HL-60 (cell line): ENCODE results near the gene PAQR4.
A peak's percentile ranks its signal among the peaks of the same experiment; 100 is the strongest.

Experiments
- DNase-seq, 2 experiments: peaks; one replicate each; pipeline ENCODE4 v3.0.0-alpha.2; 2010 to 2020; ENCODE audit warnings: low read depth in 1 of 2, low spot score in 1 of 2
- H3K27ac ChIP-seq: fragments of 250-450 bp; sonication (Bioruptor Pico); replicated peaks from 2 replicates; pipeline ENCODE4 v1.5.1; 2020; ENCODE audit warnings: mild to moderate bottlenecking, moderate library complexity
- H3K27me3 ChIP-seq: fragments of 250-450 bp; sonication (Bioruptor Pico); 2 replicates; pipeline ENCODE4 v1.5.1; 2021; ENCODE audit warnings: mild to moderate bottlenecking, moderate library complexity; ENCODE audit not compliant: insufficient read depth, poor library complexity, severe bottlenecking
- H3K4me3 ChIP-seq: replicated peaks from 2 replicates; pipeline ENCODE4 v1.5.1; 2011; ENCODE audit warnings: mild to moderate bottlenecking, control low read depth, low read length; ENCODE audit not compliant: insufficient read depth
- GABPA ChIP-seq: IDR thresholded peaks from 2 replicates; pipeline ENCODE4 v1.6.1; 2012; ENCODE audit warnings: low read depth
- POLR2AphosphoS5 ChIP-seq: IDR thresholded peaks from 2 replicates; pipeline ENCODE4 v1.6.1; 2012; ENCODE audit warnings: low read depth
- SPI1 ChIP-seq: IDR thresholded peaks from 2 replicates; pipeline ENCODE4 v1.6.1; 2012; ENCODE audit warnings: low read depth, mild to moderate bottlenecking, borderline replicate concordance
- TF ChIP-seq, protein P1 (sequence below): IDR thresholded peaks from 2 replicates; pipeline ENCODE4 v1.6.1; 2012; ENCODE audit warnings: low read depth; ENCODE audit not compliant: insufficient replicate concordance
- TF ChIP-seq, protein P2 (sequence below): IDR thresholded peaks from one replicate; pipeline ENCODE4 v1.5.1; 2011; ENCODE audit warnings: low read length, control low read depth, inconsistent platforms; ENCODE audit not compliant: insufficient read depth

The PAQR4 gene

DNA sequence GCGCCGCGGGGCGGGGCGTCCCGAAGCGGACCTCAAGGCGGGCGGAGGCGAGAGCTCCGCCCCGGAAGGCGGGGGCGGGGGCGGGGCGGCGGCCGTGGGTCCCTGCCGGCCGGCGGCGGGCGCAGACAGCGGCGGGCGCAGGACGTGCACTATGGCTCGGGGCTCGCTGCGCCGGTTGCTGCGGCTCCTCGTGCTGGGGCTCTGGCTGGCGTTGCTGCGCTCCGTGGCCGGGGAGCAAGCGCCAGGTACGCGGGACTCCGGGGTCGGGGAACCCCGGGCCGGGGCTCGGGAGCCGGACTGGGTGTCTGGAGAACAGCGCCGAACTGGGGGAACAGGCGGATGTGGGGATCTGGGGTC, 51.1 kb downstream of the PAQR4 start, which contains the start of gene TNFRSF12A:
TNFRSF12A (plus strand) TSS at position 122 of the 357 bp plus-strand sequence; CDS start at position 152, 30 bp downstream.
- Histone ChIP-seq H3K27me3 (no peaks in the 10 kb centered on the region), H3K27ac (peak within 1 kb of the TSS; percentile 72), H3K4me3 (peak within 1 kb of the TSS; percentile 70)
- peak in 1 of 2 experiments; percentile 70 for DNase-seq
- TF ChIP-seq, protein P1, sequence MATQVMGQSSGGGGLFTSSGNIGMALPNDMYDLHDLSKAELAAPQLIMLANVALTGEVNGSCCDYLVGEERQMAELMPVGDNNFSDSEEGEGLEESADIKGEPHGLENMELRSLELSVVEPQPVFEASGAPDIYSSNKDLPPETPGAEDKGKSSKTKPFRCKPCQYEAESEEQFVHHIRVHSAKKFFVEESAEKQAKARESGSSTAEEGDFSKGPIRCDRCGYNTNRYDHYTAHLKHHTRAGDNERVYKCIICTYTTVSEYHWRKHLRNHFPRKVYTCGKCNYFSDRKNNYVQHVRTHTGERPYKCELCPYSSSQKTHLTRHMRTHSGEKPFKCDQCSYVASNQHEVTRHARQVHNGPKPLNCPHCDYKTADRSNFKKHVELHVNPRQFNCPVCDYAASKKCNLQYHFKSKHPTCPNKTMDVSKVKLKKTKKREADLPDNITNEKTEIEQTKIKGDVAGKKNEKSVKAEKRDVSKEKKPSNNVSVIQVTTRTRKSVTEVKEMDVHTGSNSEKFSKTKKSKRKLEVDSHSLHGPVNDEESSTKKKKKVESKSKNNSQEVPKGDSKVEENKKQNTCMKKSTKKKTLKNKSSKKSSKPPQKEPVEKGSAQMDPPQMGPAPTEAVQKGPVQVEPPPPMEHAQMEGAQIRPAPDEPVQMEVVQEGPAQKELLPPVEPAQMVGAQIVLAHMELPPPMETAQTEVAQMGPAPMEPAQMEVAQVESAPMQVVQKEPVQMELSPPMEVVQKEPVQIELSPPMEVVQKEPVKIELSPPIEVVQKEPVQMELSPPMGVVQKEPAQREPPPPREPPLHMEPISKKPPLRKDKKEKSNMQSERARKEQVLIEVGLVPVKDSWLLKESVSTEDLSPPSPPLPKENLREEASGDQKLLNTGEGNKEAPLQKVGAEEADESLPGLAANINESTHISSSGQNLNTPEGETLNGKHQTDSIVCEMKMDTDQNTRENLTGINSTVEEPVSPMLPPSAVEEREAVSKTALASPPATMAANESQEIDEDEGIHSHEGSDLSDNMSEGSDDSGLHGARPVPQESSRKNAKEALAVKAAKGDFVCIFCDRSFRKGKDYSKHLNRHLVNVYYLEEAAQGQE, result no peak
- peak; percentile 66; the same call in 1 of the 2 replicates for TF ChIP-seq POLR2AphosphoS5

DNA sequence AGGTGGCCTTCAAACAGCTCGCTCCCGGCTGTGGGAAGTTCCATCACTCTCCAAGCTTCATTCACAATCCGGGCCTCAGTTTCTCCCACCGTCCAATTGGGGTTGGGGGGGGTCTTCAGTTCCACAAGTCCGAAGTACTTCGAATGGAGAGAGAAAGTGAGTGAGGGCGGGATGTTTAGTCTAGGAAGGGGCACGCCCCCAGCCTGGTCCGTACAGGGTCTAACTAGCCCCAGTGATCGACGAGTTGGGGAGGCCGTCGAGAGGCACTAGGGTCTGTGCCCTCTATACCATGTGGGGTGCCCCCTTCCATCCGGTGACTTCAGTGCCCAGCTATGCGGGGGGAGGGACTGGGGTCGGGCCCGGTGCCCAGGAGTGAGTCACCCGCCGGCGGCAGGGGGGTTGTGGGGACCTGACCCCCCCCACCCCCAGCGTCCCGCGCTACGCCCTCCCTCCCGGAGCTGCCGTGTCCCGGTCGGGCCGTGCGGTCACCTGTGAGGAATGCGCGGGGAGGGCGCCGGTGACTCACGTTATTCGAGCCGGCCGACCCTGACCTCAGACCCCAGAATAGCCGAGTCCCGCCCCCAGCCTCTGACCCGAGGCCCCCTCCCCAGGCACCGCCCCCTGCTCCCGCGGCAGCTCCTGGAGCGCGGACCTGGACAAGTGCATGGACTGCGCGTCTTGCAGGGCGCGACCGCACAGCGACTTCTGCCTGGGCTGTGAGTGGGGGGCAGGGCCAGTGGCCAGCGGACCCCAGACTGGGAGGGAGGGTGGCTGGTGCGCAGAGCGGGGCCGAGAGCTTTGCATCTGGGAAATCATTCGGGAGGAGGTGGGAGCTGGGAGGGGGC, 51.7 kb downstream of the PAQR4 start:
- H3K27ac ChIP-seq, result peak overlapping the region; percentile 72

DNA sequence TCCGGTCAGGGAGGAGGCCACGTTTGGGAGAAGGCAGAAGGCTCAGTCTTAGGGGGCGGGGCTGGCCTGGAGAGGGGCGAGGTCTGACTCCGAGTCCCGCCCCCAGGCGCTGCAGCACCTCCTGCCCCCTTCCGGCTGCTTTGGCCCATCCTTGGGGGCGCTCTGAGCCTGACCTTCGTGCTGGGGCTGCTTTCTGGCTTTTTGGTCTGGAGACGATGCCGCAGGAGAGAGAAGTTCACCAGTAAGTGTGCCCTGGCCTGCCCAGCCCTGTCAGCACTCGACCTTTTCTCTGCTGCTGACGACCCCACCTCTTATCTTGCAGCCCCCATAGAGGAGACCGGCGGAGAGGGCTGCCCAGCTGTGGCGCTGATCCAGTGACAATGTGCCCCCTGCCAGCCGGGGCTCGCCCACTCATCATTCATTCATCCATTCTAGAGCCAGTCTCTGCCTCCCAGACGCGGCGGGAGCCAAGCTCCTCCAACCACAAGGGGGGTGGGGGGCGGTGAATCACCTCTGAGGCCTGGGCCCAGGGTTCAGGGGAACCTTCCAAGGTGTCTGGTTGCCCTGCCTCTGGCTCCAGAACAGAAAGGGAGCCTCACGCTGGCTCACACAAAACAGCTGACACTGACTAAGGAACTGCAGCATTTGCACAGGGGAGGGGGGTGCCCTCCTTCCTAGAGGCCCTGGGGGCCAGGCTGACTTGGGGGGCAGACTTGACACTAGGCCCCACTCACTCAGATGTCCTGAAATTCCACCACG, 52.5 kb downstream of the PAQR4 start:
- Histone ChIP-seq H3K27me3 (no peaks in the 10 kb centered on the region), H3K27ac (peak overlapping the region; percentile 72), H3K4me3 (peak overlapping the region; percentile 70)
- DNase-seq, result peak; percentile 71 to 78
- no peak for TF ChIP-seq POLR2AphosphoS5
- TF ChIP-seq, protein P2, sequence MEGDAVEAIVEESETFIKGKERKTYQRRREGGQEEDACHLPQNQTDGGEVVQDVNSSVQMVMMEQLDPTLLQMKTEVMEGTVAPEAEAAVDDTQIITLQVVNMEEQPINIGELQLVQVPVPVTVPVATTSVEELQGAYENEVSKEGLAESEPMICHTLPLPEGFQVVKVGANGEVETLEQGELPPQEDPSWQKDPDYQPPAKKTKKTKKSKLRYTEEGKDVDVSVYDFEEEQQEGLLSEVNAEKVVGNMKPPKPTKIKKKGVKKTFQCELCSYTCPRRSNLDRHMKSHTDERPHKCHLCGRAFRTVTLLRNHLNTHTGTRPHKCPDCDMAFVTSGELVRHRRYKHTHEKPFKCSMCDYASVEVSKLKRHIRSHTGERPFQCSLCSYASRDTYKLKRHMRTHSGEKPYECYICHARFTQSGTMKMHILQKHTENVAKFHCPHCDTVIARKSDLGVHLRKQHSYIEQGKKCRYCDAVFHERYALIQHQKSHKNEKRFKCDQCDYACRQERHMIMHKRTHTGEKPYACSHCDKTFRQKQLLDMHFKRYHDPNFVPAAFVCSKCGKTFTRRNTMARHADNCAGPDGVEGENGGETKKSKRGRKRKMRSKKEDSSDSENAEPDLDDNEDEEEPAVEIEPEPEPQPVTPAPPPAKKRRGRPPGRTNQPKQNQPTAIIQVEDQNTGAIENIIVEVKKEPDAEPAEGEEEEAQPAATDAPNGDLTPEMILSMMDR, result peak; percentile 11

More for the DNA sequence above, 51.7 kb downstream of the PAQR4 start:
- DNase-seq, result peak in 1 of 2 experiments; percentile 15
- H3K4me3 ChIP-seq, result peak overlapping the region; percentile 70
- no peak for TF ChIP-seq SPI1
- TF ChIP-seq POLR2AphosphoS5, result no peak
- TF ChIP-seq, protein P1, result no peak
- TF ChIP-seq, protein P2, result no peak
- TF ChIP-seq GABPA, result no peak
- no peaks in the 10 kb centered on the region for H3K27me3 ChIP-seq

- Histone ChIP-seq H3K27ac (peak overlapping the region; percentile 28; the same call in 1 of the 2 replicates), H3K4me3 (peak overlapping the region; percentile 70), H3K27me3 (no peaks in the 10 kb centered on the region)
- DNase-seq, result peak in 1 of 2 experiments; percentile 74
- TF ChIP-seq, protein P2, result no peak
- TF ChIP-seq, protein P1, result no peak
- TF ChIP-seq SPI1 (no peak), POLR2AphosphoS5 (no peak), GABPA (no peak)
Measured at GRCh38 chr16:3022208-3022683, 53.1 kb downstream of the PAQR4 start.
